Lung (tissue), 12 donors: Measurements from ENCODE around the gene ETV3. TPM values are rescaled to one million over a fixed set of nuclear protein-coding genes. Genes with fewer than 3 reads are reported as not detected.

Experiments
- ATAC-seq: fragments of 200-7000 bp; cut with Tn5 transposase; one replicate; pipeline ENCODE4 v1.9.1; 2020; ENCODE audit warnings: moderate number of reproducible peaks; ENCODE audit not compliant: insufficient read depth, low FRiP score
- DNase-seq, 3 donors: peaks; one replicate each; pipeline ENCODE4 v3.0.0-alpha.2; 2013 to 2017
- H3K27ac ChIP-seq, 2 donors: one replicate each; pipeline ENCODE4 v1.5.1; 2013; ENCODE audit warnings: mild to moderate bottlenecking in 2 of 2, moderate library complexity in 2 of 2, control low read depth in 1 of 2, inconsistent platforms in 1 of 2, low read depth in 1 of 2, low read length in 1 of 2
- H3K27me3 ChIP-seq, 3 donors: one replicate each; pipeline ENCODE4 v1.5.1; 2013; ENCODE audit warnings: low read length in 2 of 3; ENCODE audit not compliant: control insufficient read depth in 3 of 3, insufficient read depth in 3 of 3
- H3K36me3 ChIP-seq, 4 donors: one replicate each; pipeline ENCODE4 v1.5.1; 2013; ENCODE audit warnings: low read length in 4 of 4, mild to moderate bottlenecking in 1 of 4, moderate library complexity in 1 of 4; ENCODE audit not compliant: control insufficient read depth in 4 of 4, insufficient read depth in 4 of 4
- H3K4me1 ChIP-seq, 5 donors: one replicate each; pipeline ENCODE4 v1.5.1; 2013; ENCODE audit warnings: low read length in 5 of 5, mild to moderate bottlenecking in 2 of 5, moderate library complexity in 1 of 5; ENCODE audit not compliant: control insufficient read depth in 5 of 5, insufficient read depth in 5 of 5
- H3K4me3 ChIP-seq: one replicate; pipeline ENCODE4 v1.5.1; 2013; ENCODE audit warnings: mild to moderate bottlenecking, control low read depth, moderate library complexity
- H3K9ac ChIP-seq, 2 donors: one replicate each; pipeline ENCODE4 v1.5.1; 2013; ENCODE audit warnings: low read length in 2 of 2, control low read depth in 1 of 2; ENCODE audit not compliant: insufficient read depth in 1 of 2
- H3K9me3 ChIP-seq, 4 donors: one replicate each; pipeline ENCODE4 v1.5.1; 2013; ENCODE audit warnings: low read length in 3 of 4, mild to moderate bottlenecking in 1 of 4, moderate library complexity in 1 of 4; ENCODE audit not compliant: control insufficient read depth in 4 of 4, insufficient read depth in 3 of 4
- WGBS, 2 donors: extraction: QIAGEN DNeasy Blood & Tissue Kit; methylation state at CpG; one replicate each; pipeline ENCODE4 v1.1.7; 2013; 5-methylcytosine and 5-hydroxymethylcytosine counted together
- polyA plus RNA-seq, 2 donors: library from polyadenylated mRNA; stranded (reverse); fragments of 200-250 nt; gene quantifications; one replicate each; pipeline ENCODE4 v1.2.1, GENCODE V29; 2013
- total RNA-seq, 2 donors: library from RNA; depleted of rRNA in 1 of 2; stranded (reverse); fragments of >200 nt in 1 of 2; gene quantifications; one replicate each; pipeline ENCODE4 v1.2.1, GENCODE V29; 2014 to 2021
- TF ChIP-seq, protein P1 (sequence below): IDR thresholded peaks from 2 replicates; pipeline ENCODE4 v1.5.1; 2012; ENCODE audit warnings: mild to moderate bottlenecking; ENCODE audit errors: control extremely low read depth, extremely low read depth
- donor health status: control.
- donor health status: control.
- donor health status: Bipolar disorder and iron deficiency.
- donor health status: healthy.
- donor health status: DM: yes; HTN: yes; CAD: no.

The ETV3 gene
- total and polyA plus RNA-seq, 4 donors, result 7.9 to 31.5 (median 19.3) TPM

DNA sequence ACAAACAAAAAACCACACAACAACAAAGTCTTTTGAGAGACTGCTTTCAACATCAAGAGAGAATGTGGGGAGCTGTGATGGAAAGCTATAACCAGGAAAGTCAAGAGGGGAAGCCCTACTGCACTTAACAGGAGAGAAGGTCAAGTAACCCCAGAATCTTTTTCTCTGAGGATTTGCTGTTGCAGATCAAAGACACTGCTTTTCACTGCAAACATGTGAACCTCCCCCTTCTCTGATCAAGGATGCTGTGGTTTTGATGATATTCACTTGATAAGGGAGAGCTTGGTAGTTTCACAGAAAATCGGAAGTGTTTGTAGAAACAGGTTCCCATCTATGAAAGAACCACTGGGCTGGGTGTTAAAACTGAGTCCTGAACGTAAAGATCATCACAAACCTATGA lies 4.8 kb downstream of the ETV3 start:
- no peaks in the 10 kb centered on the region for H3K9me3 ChIP-seq
- H3K27ac ChIP-seq, result no peak overlapping the region
- WGBS, 2 donors, result 49 to 53% methylated on average over 2 of the region's 2 CpGs
- peaks cover 20 to 57% (median 27%) of the 10 kb centered on the region in 4 donors for H3K36me3 ChIP-seq
- TF ChIP-seq, protein P1, sequence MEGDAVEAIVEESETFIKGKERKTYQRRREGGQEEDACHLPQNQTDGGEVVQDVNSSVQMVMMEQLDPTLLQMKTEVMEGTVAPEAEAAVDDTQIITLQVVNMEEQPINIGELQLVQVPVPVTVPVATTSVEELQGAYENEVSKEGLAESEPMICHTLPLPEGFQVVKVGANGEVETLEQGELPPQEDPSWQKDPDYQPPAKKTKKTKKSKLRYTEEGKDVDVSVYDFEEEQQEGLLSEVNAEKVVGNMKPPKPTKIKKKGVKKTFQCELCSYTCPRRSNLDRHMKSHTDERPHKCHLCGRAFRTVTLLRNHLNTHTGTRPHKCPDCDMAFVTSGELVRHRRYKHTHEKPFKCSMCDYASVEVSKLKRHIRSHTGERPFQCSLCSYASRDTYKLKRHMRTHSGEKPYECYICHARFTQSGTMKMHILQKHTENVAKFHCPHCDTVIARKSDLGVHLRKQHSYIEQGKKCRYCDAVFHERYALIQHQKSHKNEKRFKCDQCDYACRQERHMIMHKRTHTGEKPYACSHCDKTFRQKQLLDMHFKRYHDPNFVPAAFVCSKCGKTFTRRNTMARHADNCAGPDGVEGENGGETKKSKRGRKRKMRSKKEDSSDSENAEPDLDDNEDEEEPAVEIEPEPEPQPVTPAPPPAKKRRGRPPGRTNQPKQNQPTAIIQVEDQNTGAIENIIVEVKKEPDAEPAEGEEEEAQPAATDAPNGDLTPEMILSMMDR, result no peak
- peaks cover 2 to 19% (median 13%) of the 10 kb centered on the region in 5 donors for H3K4me1 ChIP-seq
- no peak for DNase-seq
- no peak for ATAC-seq
- no peak overlapping the region for H3K4me3 ChIP-seq
- H3K27me3 ChIP-seq, result no peaks in the 10 kb centered on the region
- H3K9ac ChIP-seq, result no peak overlapping the region

DNA sequence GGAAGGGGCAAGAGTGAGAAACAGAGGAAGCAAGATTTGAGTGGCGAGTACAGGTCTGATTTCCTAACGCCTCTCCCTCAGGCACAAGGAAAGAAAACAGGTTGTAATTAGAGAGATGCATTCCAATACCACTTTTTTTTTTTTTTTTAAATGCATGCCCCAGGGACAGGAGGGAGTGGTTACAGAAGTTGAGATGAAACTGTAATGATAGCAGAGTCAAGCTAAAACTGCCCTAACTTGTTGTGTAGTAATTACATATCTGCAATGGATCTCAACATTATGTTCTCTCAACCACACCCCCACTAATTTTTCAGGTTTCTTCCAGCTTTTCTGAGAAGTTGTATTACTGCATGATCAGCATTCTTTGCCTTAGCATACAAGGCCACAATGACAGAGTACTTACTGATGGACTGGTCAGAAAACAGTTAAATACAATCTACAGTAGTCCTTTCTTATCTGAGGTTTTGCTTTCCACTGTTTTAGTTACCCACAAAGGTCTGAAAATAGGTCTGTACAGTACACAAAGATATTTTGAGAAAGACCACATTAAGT lies 5.5 kb downstream of the ETV3 start:
- Histone ChIP-seq H3K9ac (no peak overlapping the region), H3K27ac (no peak overlapping the region), H3K4me3 (no peak overlapping the region), H3K36me3 (peaks cover 20 to 62% (median 30%) of the 10 kb centered on the region in 4 donors), H3K27me3 (no peaks in the 10 kb centered on the region), H3K4me1 (peaks cover 2 to 19% (median 13%) of the 10 kb centered on the region in 5 donors), H3K9me3 (no peaks in the 10 kb centered on the region)
- TF ChIP-seq, protein P1, result no peak
- 63 to 75% methylated on average over 2 of the region's 2 CpGs for WGBS, 2 donors
- DNase-seq, result no peak
- ATAC-seq, result no peak

DNA sequence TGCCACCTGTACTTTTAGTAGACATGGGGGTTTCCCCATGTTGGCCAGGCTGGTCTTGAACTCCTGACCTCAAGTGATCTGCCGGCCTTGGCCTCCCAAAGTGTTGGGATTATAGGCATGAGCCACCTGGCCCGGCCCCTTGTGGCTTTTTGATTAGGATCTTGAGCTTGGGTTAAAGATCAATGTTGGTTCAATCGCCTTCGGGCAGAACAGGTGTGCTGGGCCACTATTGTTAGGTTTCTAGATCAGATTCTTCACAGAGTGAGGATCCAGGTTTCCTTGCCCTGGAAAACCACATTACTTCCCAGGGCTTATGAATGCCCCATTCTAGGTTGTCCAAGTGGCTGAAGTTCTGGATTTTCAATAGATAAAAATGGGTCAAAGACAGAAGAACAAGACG lies 6.1 kb downstream of the ETV3 start:
- TF ChIP-seq, protein P1, result no peak
- no peak overlapping the region for H3K4me3 ChIP-seq
- H3K27ac ChIP-seq, result no peak overlapping the region
- WGBS, 2 donors, result 89 to 94% methylated on average over 5 of the region's 5 CpGs
- DNase-seq (no peak), ATAC-seq (no peak)
- H3K27me3 ChIP-seq, result no peaks in the 10 kb centered on the region
- H3K36me3 ChIP-seq, result peaks cover 22 to 62% (median 31%) of the 10 kb centered on the region in 4 donors
- peaks cover 2 to 15% (median 12%) of the 10 kb centered on the region in 5 donors for H3K4me1 ChIP-seq
- H3K9me3 ChIP-seq, result no peaks in the 10 kb centered on the region
- no peak overlapping the region for H3K9ac ChIP-seq

DNA sequence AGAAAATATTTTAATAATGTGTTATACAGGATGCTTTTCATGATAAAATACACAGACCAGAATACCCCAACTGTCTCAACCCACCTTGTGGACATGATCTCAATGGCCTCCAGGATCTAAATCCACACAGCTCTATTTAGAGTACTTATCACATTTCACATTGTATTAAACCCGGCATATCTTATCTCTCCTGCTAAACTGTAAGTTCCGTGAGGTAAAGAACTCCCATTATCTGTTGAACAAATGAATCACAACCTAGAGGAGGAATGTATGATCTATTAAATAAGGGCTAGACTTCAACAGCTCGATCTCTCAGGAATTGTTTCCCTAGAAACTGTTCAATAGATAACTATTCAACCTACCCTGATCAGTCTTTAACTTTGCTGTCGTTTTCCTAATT lies 6.9 kb downstream of the ETV3 start:
- DNase-seq, result no peak
- Histone ChIP-seq H3K36me3 (peaks cover 24 to 64% (median 32%) of the 10 kb centered on the region in 4 donors), H3K9me3 (no peaks in the 10 kb centered on the region), H3K4me1 (peaks cover 0 to 6% (median 4%) of the 10 kb centered on the region in 5 donors), H3K9ac (no peak overlapping the region), H3K27ac (no peak overlapping the region), H3K27me3 (no peaks in the 10 kb centered on the region), H3K4me3 (no peak overlapping the region)
- WGBS, 2 donors, result 80 to 95% methylated on average over 4 of the region's 4 CpGs
- TF ChIP-seq, protein P1, result no peak
- ATAC-seq, result no peak
